H9 (cell line): Measurements from ENCODE around the gene DKKL1. TPM values are rescaled to one million over a fixed set of nuclear protein-coding genes. Genes with fewer than 3 reads are reported as not detected.

Experiments used
- DNase-seq: peaks from one replicate; pipeline ENCODE4 v3.0.0-alpha.2; 2017
- H2AFZ ChIP-seq: one replicate; pipeline ENCODE4 v1.6.1; 2013; ENCODE audit warnings: mild to moderate bottlenecking, low read length, control low read depth, moderate library complexity
- H2AK5ac ChIP-seq: 2 replicates; pipeline ENCODE4 v1.6.1; 2013; ENCODE audit warnings: low read length, control low read depth, mixed read lengths; ENCODE audit not compliant: insufficient read length
- H2BK120ac ChIP-seq: one replicate; pipeline ENCODE4 v1.6.1; 2013; ENCODE audit warnings: low read depth, mild to moderate bottlenecking, low read length, control low read depth, inconsistent platforms; ENCODE audit not compliant: poor library complexity, severe bottlenecking
- H2BK12ac ChIP-seq: 2 replicates; pipeline ENCODE4 v1.6.1; 2013; ENCODE audit warnings: low read length, control low read depth, mixed read lengths, low read depth; ENCODE audit not compliant: insufficient read length
- H2BK15ac ChIP-seq: 2 replicates; pipeline ENCODE4 v1.6.1; 2013; ENCODE audit warnings: low read depth, low read length, control low read depth
- H2BK20ac ChIP-seq: one replicate; pipeline ENCODE4 v1.6.1; 2013; ENCODE audit warnings: low read depth, mild to moderate bottlenecking, low read length, control low read depth, inconsistent platforms; ENCODE audit not compliant: poor library complexity, severe bottlenecking
- H2BK5ac ChIP-seq: 2 replicates; pipeline ENCODE4 v1.6.1; 2013; ENCODE audit warnings: low read length, control low read depth, mixed read lengths; ENCODE audit not compliant: insufficient read length
- H3K14ac ChIP-seq: 2 replicates; pipeline ENCODE4 v1.6.1; 2013; ENCODE audit warnings: low read length, control low read depth; ENCODE audit not compliant: insufficient read depth
- H3K18ac ChIP-seq: 2 replicates; pipeline ENCODE4 v1.6.1; 2013; ENCODE audit warnings: low read depth, mild to moderate bottlenecking, mixed read lengths, low read length, control low read depth; ENCODE audit not compliant: insufficient read length
- H3K23ac ChIP-seq: 2 replicates; pipeline ENCODE4 v1.6.1; 2013; ENCODE audit warnings: low read length, control low read depth, mixed read lengths, low read depth; ENCODE audit not compliant: insufficient read length
- H3K23me2 ChIP-seq: 2 replicates; pipeline ENCODE4 v1.6.1; 2013; ENCODE audit warnings: low read depth, mild to moderate bottlenecking, mixed read lengths, low read length, control low read depth; ENCODE audit not compliant: insufficient read length, poor library complexity, severe bottlenecking
- H3K27ac ChIP-seq: 2 replicates; pipeline ENCODE4 v1.5.1; 2013; ENCODE audit warnings: low read length, control low read depth, mixed read lengths, low read depth; ENCODE audit not compliant: insufficient read length
- H3K27me3 ChIP-seq: 2 replicates; pipeline ENCODE4 v1.6.1; 2013; ENCODE audit warnings: low read length, control low read depth, inconsistent platforms; ENCODE audit not compliant: insufficient read depth
- H3K4ac ChIP-seq: 2 replicates; pipeline ENCODE4 v1.6.1; 2013; ENCODE audit warnings: low read depth, mild to moderate bottlenecking, control low read depth, inconsistent platforms, low read length, moderate library complexity
- H3K4me1 ChIP-seq: 2 replicates; pipeline ENCODE4 v1.6.1; 2013; ENCODE audit warnings: low read length, control low read depth, inconsistent platforms; ENCODE audit not compliant: insufficient read depth
- H3K4me2 ChIP-seq: 2 replicates; pipeline ENCODE4 v1.6.1; 2013; ENCODE audit warnings: low read length, control low read depth, mixed read lengths; ENCODE audit not compliant: insufficient read length, insufficient read depth
- H3K56ac ChIP-seq: 2 replicates; pipeline ENCODE4 v1.6.1; 2013; ENCODE audit warnings: low read depth, mild to moderate bottlenecking, mixed read lengths, low read length, control low read depth; ENCODE audit not compliant: insufficient read length
- H3K79me1 ChIP-seq: 2 replicates; pipeline ENCODE4 v1.6.1; 2013; ENCODE audit warnings: low read depth, mild to moderate bottlenecking, moderate library complexity, low read length, control low read depth, inconsistent platforms; ENCODE audit not compliant: insufficient read depth, poor library complexity, severe bottlenecking
- H3K79me2 ChIP-seq: 2 replicates; pipeline ENCODE4 v1.6.1; 2013; ENCODE audit warnings: low read length, control low read depth, inconsistent platforms; ENCODE audit not compliant: insufficient read depth
- H3K9ac ChIP-seq: 2 replicates; pipeline ENCODE4 v1.6.1; 2013; ENCODE audit warnings: low read length, control low read depth, mixed read lengths; ENCODE audit not compliant: insufficient read length; ENCODE audit errors: extremely low read depth
- H3K9me3 ChIP-seq: one replicate; pipeline ENCODE4 v1.6.1; 2013; ENCODE audit warnings: low read depth, low read length, inconsistent platforms; ENCODE audit not compliant: control insufficient read depth
- H3T11ph ChIP-seq: one replicate; pipeline ENCODE4 v1.6.1; 2013; ENCODE audit warnings: mild to moderate bottlenecking, low read length, control low read depth, inconsistent platforms
- H4K20me1 ChIP-seq: one replicate; pipeline ENCODE4 v1.6.1; 2013; ENCODE audit not compliant: control insufficient read depth, insufficient read length, insufficient read depth
- H4K5ac ChIP-seq: 2 replicates; pipeline ENCODE4 v1.6.1; 2013; ENCODE audit warnings: low read depth, mild to moderate bottlenecking, mixed read lengths, low read length, control low read depth; ENCODE audit not compliant: insufficient read length
- H4K8ac ChIP-seq: replicated peaks from 2 replicates; pipeline ENCODE4 v1.6.1; 2013; ENCODE audit warnings: low read length, control low read depth, mixed read lengths, low read depth; ENCODE audit not compliant: insufficient read length
- H4K91ac ChIP-seq: 2 replicates; pipeline ENCODE4 v1.6.1; 2013; ENCODE audit warnings: low read depth, mild to moderate bottlenecking, moderate library complexity, mixed read lengths, low read length, control low read depth; ENCODE audit not compliant: insufficient read length
- H3K27ac Mint-ChIP-seq, 3 experiments: 2 replicates in 2 of 3; 3 replicates in 1 of 3; pipeline ENCODE4 v1.8.0; 2020 to 2021; ENCODE audit warnings: mixed read lengths in 3 of 3, mild to moderate bottlenecking in 1 of 3, moderate library complexity in 1 of 3
- H3K27me3 Mint-ChIP-seq: 2 replicates; pipeline ENCODE4 v1.8.0; 2021; ENCODE audit warnings: low read depth, mild to moderate bottlenecking, moderate library complexity, mixed read lengths
- H3K36me3 Mint-ChIP-seq, 3 experiments: 2 replicates in 2 of 3; 3 replicates in 1 of 3; pipeline ENCODE4 v1.8.0; 2020 to 2021; ENCODE audit warnings: low read depth in 3 of 3, mixed read lengths in 3 of 3; ENCODE audit not compliant: insufficient read depth in 1 of 3
- H3K4me1 Mint-ChIP-seq, 2 experiments: 2 replicates each; pipeline ENCODE4 v1.8.0; 2020; ENCODE audit warnings: mixed read lengths in 2 of 2
- H3K4me3 Mint-ChIP-seq, 2 experiments: 2 replicates in 1 of 2; 3 replicates in 1 of 2; pipeline ENCODE4 v1.8.0; 2020 to 2021; ENCODE audit warnings: mild to moderate bottlenecking in 2 of 2, mixed read lengths in 2 of 2, moderate library complexity in 1 of 2
- H3K9me3 Mint-ChIP-seq, 2 experiments: 2 replicates in 1 of 2; 3 replicates in 1 of 2; pipeline ENCODE4 v1.8.0; 2020; ENCODE audit warnings: mild to moderate bottlenecking in 2 of 2, mixed read lengths in 2 of 2, moderate library complexity in 1 of 2
- WGBS: extraction: QIAGEN DNeasy Blood & Tissue Kit; methylation state at CpG from one replicate; pipeline ENCODE4 v1.1.7; 2013; ENCODE audit warnings: missing lambda C conversion rate, low lambda C conversion rate, mixed read lengths; ENCODE audit not compliant: insufficient read length; ENCODE audit errors: extremely low coverage; 5-methylcytosine and 5-hydroxymethylcytosine counted together
- total RNA-seq: library from RNA; stranded (reverse); gene quantifications from 2 replicates; pipeline ENCODE4 v1.2.1, GENCODE V29; 2021
- TF ChIP-seq, protein P1 (sequence below): fragments of 200-600 bp; sonication (generic); conservative IDR thresholded peaks from 3 replicates; pipeline ENCODE4 v1.8.0; 2021; ENCODE audit warnings: antibody characterized with exemption, mild to moderate bottlenecking

The DKKL1 gene
- total RNA-seq, 1 experiment from 2014 or later: 3.5 TPM

DNA sequence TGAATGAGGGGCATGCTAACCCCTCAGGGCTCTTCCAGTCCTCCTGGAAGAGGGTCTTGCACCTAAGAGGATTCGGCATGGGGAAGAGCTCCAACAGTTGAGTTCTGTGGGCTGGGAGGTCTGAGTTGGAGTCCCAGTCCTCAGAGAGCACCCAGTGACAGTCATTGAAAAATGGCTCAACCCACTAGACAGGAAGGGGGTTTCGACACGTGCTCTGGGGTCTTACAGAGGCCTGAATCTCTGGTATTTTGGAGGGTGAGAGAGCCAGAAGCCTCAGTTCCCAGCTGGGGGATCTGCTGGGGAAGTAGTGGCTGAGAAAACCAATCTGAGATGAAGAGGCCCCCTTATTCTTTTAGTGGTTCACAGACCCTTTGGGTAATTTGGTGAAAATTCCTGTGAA lies 50.6 kb downstream of the DKKL1 start:
- H3T11ph ChIP-seq: no peak overlapping the region
- no CpG with 5 or more reads among the region's 3 CpGs for WGBS
- H2BK5ac ChIP-seq: no peak overlapping the region
- H2AFZ ChIP-seq: no peak overlapping the region
- H2AK5ac ChIP-seq: no peak overlapping the region
- Mint-ChIP-seq H3K27me3 (peaks cover 13% of the 10 kb centered on the region), H3K27ac (peak overlapping the region in 1 of 3 experiments; percentile 48; a peak in 1 of 7 replicates), H3K9me3 (no peaks in the 10 kb centered on the region; a peak in 1 of 5 replicates), H3K4me1 (peaks cover 48 to 62% of the 10 kb centered on the region in 2 experiments), H3K36me3 (no peaks in the 10 kb centered on the region; a peak in 1 of 7 replicates), H3K4me3 (no peak overlapping the region)
- H3K4me1 ChIP-seq: no peaks in the 10 kb centered on the region
- no peak overlapping the region for H3K4ac ChIP-seq
- no peak overlapping the region for H3K56ac ChIP-seq
- no peak overlapping the region for H3K4me2 ChIP-seq
- H3K79me1 ChIP-seq: no peaks in the 10 kb centered on the region
- no peaks in the 10 kb centered on the region for H3K79me2 ChIP-seq
- H3K27me3 ChIP-seq: no peaks in the 10 kb centered on the region
- no peak for DNase-seq
- H3K18ac ChIP-seq: no peak overlapping the region
- no peak overlapping the region for H2BK12ac ChIP-seq
- H2BK20ac ChIP-seq: no peak overlapping the region
- no peak overlapping the region for H3K14ac ChIP-seq
- H2BK120ac ChIP-seq: no peak overlapping the region
- no peaks in the 10 kb centered on the region for H4K20me1 ChIP-seq
- H3K23ac ChIP-seq: no peak overlapping the region
- TF ChIP-seq, protein P1, sequence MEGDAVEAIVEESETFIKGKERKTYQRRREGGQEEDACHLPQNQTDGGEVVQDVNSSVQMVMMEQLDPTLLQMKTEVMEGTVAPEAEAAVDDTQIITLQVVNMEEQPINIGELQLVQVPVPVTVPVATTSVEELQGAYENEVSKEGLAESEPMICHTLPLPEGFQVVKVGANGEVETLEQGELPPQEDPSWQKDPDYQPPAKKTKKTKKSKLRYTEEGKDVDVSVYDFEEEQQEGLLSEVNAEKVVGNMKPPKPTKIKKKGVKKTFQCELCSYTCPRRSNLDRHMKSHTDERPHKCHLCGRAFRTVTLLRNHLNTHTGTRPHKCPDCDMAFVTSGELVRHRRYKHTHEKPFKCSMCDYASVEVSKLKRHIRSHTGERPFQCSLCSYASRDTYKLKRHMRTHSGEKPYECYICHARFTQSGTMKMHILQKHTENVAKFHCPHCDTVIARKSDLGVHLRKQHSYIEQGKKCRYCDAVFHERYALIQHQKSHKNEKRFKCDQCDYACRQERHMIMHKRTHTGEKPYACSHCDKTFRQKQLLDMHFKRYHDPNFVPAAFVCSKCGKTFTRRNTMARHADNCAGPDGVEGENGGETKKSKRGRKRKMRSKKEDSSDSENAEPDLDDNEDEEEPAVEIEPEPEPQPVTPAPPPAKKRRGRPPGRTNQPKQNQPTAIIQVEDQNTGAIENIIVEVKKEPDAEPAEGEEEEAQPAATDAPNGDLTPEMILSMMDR: no peak
- no peak overlapping the region for H3K27ac ChIP-seq
- peaks cover 5% of the 10 kb centered on the region for H3K23me2 ChIP-seq
- no peak overlapping the region for H4K8ac ChIP-seq
- H4K5ac ChIP-seq: no peak overlapping the region
- H4K91ac ChIP-seq: no peak overlapping the region
- no peaks in the 10 kb centered on the region for H3K9me3 ChIP-seq
- H2BK15ac ChIP-seq: no peak overlapping the region
- no peak overlapping the region for H3K9ac ChIP-seq
